GM18907 (cell line): Measurements from ENCODE around the gene TMEM132D.

ENCODE experiments used
- ATAC-seq: cut with Tn5 transposase; IDR thresholded peaks from one replicate; pipeline ENCODE4 v1.9.1; 2021; ENCODE audit warnings: mild to moderate bottlenecking, moderate library complexity; ENCODE audit not compliant: unreplicated experiment

Gene TMEM132D

DNA sequence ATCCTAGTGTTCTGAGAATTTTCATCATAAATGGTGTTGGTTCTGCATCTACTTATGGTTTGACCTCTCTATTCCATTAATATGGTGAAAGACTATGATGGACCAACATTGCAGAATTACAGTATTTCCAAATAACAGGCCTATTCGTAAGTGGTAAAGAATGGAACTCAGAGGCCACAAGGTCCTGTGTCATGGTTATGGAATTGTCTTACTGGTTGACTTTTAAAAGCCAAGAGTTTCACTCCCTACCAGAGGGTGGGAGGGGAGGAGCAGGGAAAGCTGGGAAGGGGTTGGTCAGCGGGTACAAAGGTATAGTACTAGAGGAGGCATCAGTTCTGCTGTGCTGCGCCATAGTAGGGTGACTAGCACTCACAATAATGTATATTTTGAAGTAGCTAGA lies 153.4 kb downstream of the TMEM132D start:
- ATAC-seq, result no peak

DNA sequence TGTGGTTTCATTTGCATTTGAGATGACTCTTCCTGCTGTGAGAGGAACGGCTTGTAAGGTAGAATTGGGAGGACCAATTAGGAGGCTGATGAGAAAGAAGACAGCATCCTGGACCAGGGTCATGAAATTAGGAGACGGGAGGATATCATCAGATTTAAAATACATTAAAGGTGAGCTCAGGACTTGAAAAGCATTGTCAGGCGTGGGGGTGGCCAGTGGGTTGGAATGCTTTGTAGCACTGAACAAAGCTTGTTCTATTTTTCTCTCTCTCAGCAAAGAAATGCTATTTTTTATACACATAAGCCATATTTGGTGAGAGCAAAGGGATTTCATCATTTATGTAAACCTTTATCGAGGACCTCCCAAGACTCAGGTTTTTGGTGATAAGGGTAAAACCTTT lies 157.5 kb downstream of the TMEM132D start:
- ATAC-seq, result no peak

DNA sequence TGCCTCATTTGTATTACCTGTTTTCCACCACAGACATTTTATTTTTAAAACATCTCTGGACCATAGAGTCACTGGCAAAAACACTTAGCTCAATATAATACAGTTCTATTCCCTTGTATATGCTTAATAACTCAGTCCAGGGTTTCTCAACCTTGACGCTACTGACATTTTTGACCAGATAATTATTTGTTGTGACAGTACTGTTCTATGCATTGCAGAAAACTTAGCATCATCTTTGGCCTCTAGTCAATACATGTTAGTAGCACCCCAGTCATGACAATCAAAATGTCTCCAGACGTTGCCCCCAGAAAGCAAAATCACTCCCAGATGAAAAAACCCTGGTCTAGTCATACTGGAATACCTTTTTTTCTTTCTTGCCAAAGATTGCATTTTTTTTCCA lies 174.7 kb downstream of the TMEM132D start:
- ATAC-seq, result no peak

DNA sequence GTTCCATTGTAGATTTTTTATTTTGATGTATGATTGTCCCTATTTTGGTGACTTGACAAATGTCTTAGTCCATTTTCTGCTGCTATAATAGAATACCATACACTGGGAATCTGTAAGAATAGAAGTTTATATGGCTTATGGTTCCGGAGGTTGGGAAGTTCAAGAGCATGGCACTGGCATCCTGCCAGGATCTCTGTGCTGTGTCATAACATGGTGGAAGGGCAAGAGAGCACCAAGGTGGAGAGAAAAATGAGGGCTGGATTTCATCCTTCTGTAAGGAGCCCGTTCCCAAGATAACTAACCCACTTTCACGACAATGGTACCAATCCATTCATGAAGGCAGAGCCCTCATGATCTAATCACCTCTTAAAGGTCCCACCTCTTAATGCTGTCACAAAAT lies 176.7 kb downstream of the TMEM132D start:
- ATAC-seq, result no peak

DNA sequence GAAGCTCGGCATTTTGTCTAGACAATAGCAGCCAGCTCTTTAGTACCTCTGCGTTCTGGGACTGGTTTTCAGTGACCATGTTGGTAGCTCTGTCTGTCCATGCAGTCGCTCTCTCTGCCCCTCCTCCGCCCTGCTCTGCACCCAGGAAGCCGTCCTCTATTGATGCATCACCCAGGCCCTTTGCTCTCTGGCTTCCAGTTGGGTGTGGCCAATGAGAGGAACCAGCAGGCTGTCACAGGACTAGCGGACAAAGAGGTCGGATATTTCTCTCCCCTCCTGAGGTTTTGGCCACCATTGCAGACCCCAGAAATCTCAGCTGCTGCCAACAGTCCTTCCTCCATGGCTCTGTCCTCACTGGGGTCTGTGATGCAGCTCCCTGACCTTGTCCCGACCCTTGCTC lies 180.6 kb downstream of the TMEM132D start:
- ATAC-seq, result no peak

DNA sequence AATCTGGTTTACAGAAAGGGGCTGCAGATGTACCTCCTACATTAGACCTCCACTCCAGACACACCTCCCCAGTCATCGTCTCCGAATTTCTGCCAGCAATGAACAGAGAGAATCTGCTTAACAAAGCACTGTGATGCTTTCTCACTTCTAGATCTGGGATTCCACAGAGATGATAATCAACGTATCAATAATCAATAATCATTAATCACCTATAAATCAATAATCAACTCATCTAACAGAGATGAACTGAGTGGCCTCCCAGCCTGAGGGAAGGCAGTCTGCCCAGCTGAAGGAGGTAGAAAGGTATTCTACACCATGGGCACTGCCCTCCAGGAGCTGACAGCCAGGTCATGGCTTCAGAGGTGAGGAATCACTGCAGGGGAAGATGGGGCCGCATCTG lies 183.2 kb downstream of the TMEM132D start:
- ATAC-seq, result no peak

DNA sequence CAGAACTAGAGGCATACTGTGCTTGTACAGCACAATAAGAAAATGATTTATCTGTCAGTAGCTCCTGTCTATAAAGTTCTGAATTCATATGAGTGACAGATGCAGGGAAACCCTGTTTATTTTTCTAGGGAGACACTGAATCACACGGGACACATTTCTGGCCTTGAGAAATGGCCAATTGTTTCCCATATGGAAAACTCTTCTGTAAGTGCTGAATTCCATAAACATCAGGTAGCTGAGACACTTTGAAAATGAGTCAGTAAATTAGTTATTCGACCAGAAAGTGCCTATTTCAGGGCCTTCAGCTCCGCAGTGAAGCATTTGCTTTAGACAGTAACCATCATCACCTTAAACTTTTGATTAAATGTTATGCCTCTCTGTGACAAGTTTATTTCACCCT lies 184.4 kb downstream of the TMEM132D start:
- no peak for ATAC-seq

DNA sequence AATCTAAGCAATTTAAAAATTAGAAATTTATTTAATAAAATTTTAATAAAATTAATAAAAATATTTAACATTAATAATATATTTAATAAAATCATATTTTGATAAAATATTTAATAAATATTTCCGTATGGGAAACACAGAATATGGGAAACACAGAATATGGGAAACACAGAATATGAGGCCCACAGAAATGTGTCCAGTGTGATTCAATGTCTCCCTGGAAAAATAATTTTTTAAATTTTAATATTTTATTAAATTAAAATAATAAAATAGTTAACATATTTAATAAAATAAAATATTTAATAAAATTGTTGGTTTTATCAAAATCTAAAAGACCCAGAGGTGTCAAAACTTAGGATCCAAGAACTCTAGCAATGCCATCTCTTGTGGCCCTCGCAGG lies 186.4 kb downstream of the TMEM132D start:
- ATAC-seq, result no peak

DNA sequence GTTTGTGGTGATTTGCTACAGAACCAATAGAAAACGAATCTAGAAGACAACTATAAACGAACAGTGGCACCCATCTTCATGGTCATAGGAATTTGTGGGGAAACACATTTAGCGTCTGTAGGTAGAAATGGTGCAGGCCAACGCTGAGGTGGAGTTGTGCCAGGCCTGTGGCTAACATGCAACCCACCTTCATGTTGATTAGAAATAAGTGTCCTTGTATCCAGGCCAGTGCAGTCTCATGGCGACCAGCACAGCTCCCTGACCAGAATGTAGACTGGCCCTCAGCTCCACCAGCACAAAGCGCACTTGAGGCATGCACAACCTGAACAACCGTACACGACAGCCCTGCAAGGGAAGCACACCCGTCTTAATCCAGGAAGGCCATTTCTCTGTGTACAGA lies 187.0 kb downstream of the TMEM132D start:
- no peak for ATAC-seq

DNA sequence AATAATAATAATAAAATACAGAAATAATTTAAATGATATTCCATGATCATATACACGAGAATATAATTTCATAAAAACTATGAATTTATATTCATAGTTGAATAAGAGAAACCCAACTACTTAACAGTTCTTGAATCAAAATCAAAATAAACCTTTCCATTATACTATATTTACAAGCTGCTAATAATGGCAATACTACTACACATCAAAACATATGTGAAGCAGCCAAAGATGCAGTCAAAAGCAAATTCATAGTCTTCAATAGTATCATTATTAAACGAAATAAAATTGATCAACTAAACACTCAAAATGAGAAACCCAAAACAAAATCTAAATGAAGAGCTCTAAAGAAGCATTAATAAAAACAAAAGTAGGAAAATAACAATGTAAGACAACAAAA lies 197.1 kb downstream of the TMEM132D start:
- no peak for ATAC-seq

DNA sequence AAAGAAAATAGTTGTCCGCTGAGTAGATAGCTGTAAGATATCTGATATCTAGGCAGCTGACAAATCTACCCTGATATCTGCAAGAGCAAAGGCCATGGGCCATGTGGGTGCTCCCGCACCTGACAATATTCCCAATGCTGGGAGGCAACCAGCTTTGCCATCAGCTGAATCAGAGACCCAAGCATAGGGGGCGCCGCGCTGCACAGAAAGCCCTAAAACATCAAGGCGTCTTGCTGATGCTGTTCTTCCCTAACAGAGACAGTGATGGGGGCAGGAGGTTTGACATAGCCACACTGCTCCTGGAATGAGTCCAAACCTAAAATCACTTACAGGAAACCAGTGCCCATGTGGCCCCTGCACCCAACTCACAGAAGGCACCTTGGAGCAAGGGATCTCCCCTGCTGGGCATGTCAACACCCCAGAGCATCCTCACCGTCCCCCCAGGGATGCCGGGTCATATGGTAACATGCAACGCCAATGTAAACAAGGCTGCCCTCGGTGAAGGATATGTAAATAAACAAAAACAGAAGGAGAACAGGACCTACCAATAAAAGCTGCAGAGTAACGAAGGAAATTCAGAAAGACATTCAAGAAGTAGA lies 199.5 kb downstream of the TMEM132D start:
- ATAC-seq, result no peak

DNA sequence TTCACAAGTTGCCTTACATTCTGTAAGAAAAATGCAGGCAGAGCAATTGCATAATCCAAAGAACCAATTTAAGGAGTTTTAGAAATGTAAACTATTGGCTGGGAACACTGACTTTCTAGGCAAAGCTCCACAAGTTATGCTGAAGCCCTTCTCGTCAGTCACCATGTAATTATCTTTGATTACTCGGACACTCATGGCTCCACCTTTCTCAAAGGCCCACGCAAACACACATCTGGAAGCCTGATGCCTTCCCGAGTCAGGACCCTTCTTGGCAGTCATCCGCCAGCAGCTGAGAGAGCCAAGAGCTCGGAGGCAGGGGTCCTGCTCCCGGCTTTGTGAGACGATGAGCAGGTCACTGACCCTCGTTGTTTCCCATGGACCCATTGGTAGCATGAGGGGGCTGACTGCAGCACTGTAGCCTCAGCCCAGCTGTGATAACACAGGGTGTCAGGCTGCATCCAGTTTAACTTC lies 202.2 kb downstream of the TMEM132D start:
- ATAC-seq, result no peak

DNA sequence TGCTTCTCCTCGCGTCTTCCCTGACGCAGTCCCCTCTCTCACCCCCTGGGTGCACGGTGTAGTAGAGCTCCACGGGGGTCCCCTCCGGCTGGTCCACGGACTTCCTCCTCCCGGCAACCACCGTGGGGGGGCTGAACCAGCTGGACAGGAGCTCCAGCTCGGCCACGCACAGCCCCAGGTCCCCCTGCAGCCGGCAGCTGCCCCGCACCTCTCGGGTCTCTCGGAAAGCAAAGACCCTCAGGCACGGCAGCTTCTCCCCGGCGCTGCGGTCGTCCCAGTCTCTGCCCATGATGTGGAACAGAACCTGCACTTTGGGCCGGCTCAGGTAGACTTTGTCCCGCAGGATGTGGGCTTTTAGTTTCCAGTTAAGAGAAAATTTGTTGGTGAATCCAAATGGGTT lies 203.8 kb downstream of the TMEM132D start:
- ATAC-seq, result no peak

DNA sequence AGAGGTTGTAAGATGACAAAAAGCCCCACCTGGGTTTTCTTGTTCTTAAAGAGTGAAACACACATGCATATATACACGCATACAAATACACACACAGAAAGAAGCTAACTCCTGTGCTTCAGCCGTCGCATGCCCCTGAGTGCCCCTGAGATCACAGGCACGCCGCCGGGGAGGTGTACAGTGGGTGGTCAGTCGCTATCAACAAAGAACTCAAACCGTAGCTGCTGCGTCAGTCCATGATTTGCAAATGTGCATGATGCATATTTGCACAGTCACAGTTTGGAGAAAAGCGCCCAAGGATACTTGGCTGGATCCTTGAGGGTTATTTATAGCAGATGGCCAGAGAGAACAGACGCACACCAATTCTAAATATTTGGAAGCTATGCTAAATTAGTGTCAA lies 206.9 kb downstream of the TMEM132D start:
- ATAC-seq, result no peak

DNA sequence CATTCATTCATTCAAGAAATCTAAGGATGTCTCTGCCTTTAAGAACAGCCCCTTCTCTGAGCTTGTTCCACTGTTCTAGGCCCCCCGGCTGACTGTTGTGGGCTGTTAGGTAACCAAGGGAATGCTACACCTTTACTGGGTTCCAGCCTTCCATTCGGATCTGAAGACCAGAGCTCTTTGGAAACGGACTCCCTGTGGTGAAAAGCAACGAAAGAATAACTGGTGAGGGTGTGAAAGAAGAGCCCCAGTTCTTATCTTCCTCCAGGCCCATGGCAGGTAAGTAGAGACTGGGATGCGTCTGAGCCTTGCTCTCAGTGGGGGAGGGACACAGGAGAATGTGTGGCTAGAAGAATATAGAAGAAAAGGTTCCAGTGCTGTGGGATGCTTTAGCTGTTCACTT lies 207.4 kb downstream of the TMEM132D start:
- ATAC-seq, result no peak

DNA sequence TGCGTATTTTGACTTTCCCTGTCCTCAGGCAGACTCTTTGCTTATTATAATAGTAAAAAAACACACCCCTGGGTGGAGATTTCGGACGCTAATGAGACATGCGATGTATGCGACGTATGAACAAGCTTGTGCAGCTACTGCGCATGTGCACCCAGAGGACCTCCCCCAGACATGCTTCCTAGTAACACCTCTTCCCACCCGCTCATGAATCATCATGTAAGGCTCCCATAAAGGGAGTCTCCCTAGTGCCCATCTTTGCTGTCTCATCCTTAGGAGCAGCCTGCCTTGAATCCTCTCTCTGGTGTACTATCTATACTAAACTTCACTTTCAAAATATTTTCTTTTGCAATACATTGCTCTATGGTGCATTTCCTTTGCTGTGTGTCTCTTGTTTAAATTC lies 210.1 kb downstream of the TMEM132D start:
- no peak for ATAC-seq

DNA sequence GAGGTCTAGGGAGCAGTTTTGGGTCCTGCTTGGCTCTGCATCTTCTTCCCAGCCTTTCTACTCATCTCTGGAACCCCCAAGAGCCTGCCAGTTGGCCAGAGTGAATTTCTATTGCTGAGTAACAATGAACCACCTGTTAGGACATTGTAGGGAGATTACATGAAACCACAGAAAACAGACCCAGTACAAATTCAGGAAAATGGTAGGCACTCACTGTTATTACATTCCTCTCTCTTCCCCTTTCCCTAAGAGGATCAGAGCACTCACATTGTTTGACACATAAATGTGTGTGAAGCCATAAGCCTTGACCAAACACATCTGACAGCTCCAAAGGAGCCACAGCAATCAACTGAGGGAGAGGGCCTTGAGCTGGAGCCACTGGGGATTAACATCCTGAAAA lies 216.1 kb downstream of the TMEM132D start:
- ATAC-seq, result no peak

DNA sequence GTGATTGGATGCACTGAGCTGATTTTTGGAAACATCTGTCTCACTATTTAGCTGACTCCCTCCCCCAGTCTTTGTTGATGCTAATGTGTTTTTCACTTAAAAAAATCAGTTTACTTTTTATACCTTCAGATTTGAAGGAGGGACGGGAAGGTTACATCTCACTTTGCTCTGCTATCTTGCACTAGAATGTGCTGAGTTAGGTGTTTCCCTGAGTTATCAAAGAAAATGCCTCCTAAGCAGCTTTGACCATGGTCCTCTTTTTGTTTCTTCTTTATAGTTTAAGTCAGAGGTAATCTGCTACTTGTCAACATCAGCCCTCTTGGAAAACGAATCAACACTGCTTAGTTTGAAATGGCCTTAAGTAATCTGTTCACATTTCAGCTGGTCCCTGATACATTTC lies 222.0 kb downstream of the TMEM132D start:
- ATAC-seq, result no peak

DNA sequence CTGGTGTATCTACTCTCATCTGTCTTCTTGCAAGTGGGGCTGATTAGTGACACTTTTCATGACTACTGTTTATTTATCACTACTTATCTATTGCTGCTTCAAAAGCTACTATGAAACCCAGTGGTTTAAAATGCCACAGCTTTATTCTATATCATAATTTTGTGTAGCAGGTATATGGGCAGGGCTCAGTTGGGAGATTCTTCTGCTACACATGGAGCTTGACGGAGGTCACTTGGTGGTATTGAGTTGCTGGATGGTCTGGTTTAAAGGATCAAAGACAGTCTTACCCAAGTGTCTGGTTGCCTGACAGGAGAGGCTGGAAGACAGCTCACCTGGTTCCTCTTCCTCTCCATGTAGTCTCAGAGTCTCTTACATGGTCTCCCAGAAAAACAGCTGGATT lies 222.7 kb downstream of the TMEM132D start:
- ATAC-seq, result no peak

DNA sequence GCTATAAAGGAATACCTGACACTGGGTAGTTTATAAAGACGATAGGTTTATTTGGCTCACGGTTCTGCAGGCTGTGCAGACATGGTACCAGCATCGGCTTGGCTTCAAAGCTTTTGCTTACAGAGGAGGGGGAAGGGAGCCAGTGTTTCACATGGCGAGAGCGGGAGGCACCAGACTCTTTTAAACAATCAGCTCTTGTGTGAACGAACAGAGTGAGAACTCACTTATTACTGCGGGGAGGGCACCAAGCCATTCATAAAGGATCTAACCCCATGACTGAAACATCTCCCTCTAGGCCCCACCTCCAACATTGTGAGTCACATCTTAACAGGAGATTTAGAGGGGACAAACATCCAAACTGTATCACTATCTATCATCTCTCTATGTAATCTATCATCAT lies 227.4 kb downstream of the TMEM132D start:
- no peak for ATAC-seq

DNA sequence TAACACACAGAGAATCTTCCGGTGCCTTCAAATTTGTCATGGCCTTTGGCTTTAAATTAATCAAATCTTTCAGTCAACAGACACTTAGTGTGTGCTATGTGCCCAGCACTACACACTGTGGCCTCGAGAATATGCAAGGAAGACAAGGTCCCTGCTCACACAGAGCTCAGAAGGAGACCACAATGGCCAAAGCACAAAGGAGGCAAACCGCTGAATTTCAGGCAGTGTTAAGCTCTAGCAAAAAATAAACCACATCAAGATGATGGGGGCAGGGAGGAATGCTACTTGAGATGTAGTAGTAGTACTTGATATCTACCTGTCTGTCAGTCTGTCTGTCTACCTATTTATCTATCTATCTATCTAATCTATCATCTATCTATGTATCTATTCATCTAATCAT lies 227.9 kb downstream of the TMEM132D start:
- ATAC-seq, result no peak

DNA sequence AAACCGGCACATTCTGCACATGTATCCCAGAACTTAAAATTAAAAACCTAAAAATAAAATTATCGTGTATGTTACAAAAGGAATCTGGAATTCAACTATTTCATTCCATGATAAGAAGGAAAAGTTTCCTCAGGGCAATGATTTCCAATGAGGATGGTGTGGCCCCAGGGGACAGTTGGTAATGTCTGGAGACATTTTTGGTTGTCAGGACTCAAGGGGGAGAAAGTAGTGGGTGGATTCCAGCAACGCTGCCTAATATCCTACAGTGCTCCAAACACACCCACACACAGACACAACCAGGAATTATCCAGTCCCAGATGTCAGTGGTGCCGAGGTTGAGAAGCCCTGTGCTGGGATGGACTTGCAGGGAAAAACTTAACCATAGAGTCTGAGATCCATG lies 228.3 kb downstream of the TMEM132D start:
- ATAC-seq, result no peak

DNA sequence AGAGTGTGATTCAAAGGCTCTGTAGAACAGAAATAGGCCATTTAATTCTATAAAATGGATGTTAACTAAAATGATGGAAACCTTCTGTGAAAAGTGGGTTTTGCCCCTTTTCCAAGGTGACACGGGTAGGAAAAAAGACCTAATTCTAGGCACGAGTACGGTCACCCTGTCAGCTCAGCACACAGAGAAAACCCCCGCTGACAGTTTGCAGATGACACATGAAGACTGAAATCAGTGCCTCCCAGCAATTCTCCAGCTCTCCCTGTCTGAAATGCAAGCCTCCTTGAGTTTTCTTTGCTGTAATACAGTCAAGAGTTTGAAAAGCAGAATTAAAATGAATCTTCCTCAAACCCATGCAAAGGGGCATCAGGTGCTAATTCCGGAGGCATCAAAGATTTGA lies 230.0 kb downstream of the TMEM132D start:
- no peak for ATAC-seq

DNA sequence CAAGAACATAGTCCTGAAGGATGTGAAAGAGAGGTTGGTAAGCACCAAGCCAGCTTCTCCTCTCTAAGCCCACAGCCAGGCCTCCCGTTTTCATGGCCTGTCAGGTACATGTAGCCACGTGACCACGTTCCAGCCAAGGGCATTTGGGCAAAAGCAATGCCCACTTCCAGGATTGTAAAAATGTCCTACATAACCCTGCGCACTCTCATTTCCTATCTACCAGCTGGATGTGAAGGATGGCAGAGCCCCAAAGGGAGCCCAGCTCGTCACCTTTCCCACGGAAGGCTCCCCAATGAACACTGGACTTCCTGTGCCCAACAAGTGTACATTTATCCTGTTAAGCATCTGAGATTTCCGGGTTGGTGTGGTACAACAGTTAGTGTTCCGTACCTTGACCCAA lies 231.7 kb downstream of the TMEM132D start:
- no peak for ATAC-seq
